ENCODE data around the gene LIN7C. TPM values are rescaled to one million over a fixed set of nuclear protein-coding genes. Genes with fewer than 3 reads are reported as not detected.

Gene LIN7C
- total RNA-seq, 1 experiment from 2014 or later = 39.8 TPM

DNA sequence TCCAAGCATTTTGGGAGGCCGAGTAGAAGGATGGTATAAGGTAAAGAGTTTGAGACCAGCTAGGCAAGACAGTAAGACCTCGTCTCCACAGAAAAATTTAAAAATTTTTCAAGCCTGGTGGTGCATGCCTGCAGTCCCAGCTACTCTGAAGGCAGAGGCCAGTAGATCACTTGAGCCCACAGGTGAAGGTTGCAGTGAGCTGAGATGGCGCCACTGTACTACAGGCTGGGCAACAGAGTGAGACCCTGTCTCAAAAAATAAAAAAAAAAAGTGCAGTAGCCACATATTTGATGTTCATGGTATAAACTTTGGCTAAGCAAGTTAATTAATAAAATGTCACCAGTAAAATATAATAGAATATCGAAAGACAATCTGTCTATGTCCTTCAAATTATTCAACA lies 60.9 kb downstream of the LIN7C start:
- H3K27ac Mint-ChIP-seq (ENCODE audit: unreplicated experiment) = no peak overlapping the region
- BruUV-seq (replicated peaks) = no TSS peak
- H3K36me3 Mint-ChIP-seq (ENCODE audit: insufficient read depth, unreplicated experiment) = peaks cover 9% of the 10 kb centered on the region
- Histone ChIP-seq H3K9me3 (no peaks in the 10 kb centered on the region), H3K27me3 (replicated peaks; ENCODE audit: control insufficient read depth, insufficient read depth, low read length) (no peaks in the 10 kb centered on the region), H3K36me3 (ENCODE audit: control insufficient read depth, insufficient read depth, low read length) (peaks cover 3% of the 10 kb centered on the region; the same call in 1 of the 2 replicates), H3K4me3 (ENCODE audit: low read depth, low read length) (no peak overlapping the region), H3K4me1 (no peaks in the 10 kb centered on the region)
- POLR2A ChIA-PET = no interaction called here
- TF ChIP-seq, protein P1, sequence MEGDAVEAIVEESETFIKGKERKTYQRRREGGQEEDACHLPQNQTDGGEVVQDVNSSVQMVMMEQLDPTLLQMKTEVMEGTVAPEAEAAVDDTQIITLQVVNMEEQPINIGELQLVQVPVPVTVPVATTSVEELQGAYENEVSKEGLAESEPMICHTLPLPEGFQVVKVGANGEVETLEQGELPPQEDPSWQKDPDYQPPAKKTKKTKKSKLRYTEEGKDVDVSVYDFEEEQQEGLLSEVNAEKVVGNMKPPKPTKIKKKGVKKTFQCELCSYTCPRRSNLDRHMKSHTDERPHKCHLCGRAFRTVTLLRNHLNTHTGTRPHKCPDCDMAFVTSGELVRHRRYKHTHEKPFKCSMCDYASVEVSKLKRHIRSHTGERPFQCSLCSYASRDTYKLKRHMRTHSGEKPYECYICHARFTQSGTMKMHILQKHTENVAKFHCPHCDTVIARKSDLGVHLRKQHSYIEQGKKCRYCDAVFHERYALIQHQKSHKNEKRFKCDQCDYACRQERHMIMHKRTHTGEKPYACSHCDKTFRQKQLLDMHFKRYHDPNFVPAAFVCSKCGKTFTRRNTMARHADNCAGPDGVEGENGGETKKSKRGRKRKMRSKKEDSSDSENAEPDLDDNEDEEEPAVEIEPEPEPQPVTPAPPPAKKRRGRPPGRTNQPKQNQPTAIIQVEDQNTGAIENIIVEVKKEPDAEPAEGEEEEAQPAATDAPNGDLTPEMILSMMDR (IDR thresholded peaks at IDR 0.05; ENCODE audit: insufficient read depth in 1 of 2, low read depth in 1 of 2, low read length in 1 of 2, severe bottlenecking in 1 of 2, unreplicated experiment in 1 of 2) = no peak
- H3K9me3 Mint-ChIP-seq (ENCODE audit: unreplicated experiment) = no peaks in the 10 kb centered on the region
- H3K27me3 Mint-ChIP-seq (ENCODE audit: insufficient read depth, unreplicated experiment) = no peaks in the 10 kb centered on the region
- no peak for DNase-seq
- intact Hi-C loops (cut with micrococcal nuclease; ENCODE audit: unreplicated experiment) = loop anchor here (2.0 kb wide), 1 partner anchor 53 kb away; no protein-coding TSS in a partner anchor
- CTCF ChIA-PET = no interaction called here
- peaks cover 8% of the 10 kb centered on the region for H3K4me1 Mint-ChIP-seq (ENCODE audit: low read depth, unreplicated experiment)
- H3K4me3 Mint-ChIP-seq (ENCODE audit: unreplicated experiment) = no peak overlapping the region

DNA sequence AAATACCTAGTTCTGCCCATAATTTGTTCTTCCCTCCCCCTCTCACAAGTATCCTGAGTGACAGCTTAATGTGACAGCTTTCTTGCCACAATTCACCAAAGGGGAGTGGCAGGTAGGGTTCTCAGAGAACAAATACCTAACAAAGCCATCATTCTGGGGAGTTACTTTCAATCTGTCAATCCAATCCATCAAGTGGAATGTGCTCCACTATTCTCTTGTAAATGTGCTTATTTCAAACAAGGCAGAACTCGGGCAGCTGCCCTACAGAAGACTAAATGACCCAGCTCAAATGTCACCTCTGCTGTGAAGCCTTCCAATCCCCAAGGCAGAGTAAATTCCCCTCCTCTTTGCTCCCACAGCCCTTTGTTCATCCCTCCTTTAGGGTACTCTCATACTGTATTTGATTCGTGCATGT lies 61.8 kb downstream of the LIN7C start:
- POLR2A ChIA-PET = no interaction called here
- Mint-ChIP-seq H3K36me3 (ENCODE audit: insufficient read depth, unreplicated experiment) (peaks cover 9% of the 10 kb centered on the region), H3K9me3 (ENCODE audit: unreplicated experiment) (no peaks in the 10 kb centered on the region), H3K27me3 (ENCODE audit: insufficient read depth, unreplicated experiment) (no peaks in the 10 kb centered on the region), H3K27ac (ENCODE audit: unreplicated experiment) (no peak overlapping the region), H3K4me3 (ENCODE audit: unreplicated experiment) (no peak overlapping the region), H3K4me1 (ENCODE audit: low read depth, unreplicated experiment) (peaks cover 8% of the 10 kb centered on the region)
- no TSS peak for BruUV-seq (replicated peaks)
- H3K36me3 ChIP-seq (ENCODE audit: control insufficient read depth, insufficient read depth, low read length) = peaks cover 3% of the 10 kb centered on the region; the same call in 1 of the 2 replicates
- H3K9me3 ChIP-seq = no peaks in the 10 kb centered on the region
- H3K27me3 ChIP-seq (replicated peaks; ENCODE audit: control insufficient read depth, insufficient read depth, low read length) = no peaks in the 10 kb centered on the region
- H3K4me3 ChIP-seq (ENCODE audit: low read depth, low read length) = no peak overlapping the region
- intact Hi-C loops (cut with micrococcal nuclease; ENCODE audit: unreplicated experiment) = loop anchor here (2.0 kb wide), 1 partner anchor 52 kb away; no protein-coding TSS in a partner anchor
- no peaks in the 10 kb centered on the region for H3K4me1 ChIP-seq
- CTCF ChIA-PET = no interaction called here
- TF ChIP-seq, protein P1 (IDR thresholded peaks at IDR 0.05; ENCODE audit: insufficient read depth in 1 of 2, low read depth in 1 of 2, low read length in 1 of 2, severe bottlenecking in 1 of 2, unreplicated experiment in 1 of 2) = no peak
- DNase-seq = no peak

Small RNA genes lying within 50 kb of the gene (microRNA-seq; reads per million reads assigned to microRNA genes)
- not detected for gene MIR8087

Other genes with a start within 250 kb of the LIN7C start
- gene CCDC34, start 143.6 kb downstream of the LIN7C start, total RNA-seq (2022) = 25.0 and 25.7 TPM in 2 replicates
- 34.7 and 37.1 TPM in 2 replicates for gene LGR4, start 34.0 kb downstream of the LIN7C start, total RNA-seq (2022)
- 7.2 and 8.5 TPM in 2 replicates for gene BDNF, start 193.7 kb upstream of the LIN7C start, total RNA-seq (2022)